Mesendoderm (in vitro differentiated cells): ENCODE measurements around the gene PRKAB2.

ENCODE experiments used
- DNase-seq: peaks from one replicate; pipeline ENCODE4 v3.0.0; 2013
- H2AK5ac ChIP-seq: 2 replicates; pipeline ENCODE4 v1.6.1; 2013; ENCODE audit warnings: low read length, inconsistent platforms
- H2BK120ac ChIP-seq: 2 replicates; pipeline ENCODE4 v1.6.1; 2013; ENCODE audit warnings: low read depth, mild to moderate bottlenecking, low read length, moderate library complexity, mixed read lengths
- H2BK15ac ChIP-seq: replicated peaks from 2 replicates; pipeline ENCODE4 v1.6.1; 2013; ENCODE audit warnings: low read depth, mild to moderate bottlenecking, moderate library complexity
- H2BK5ac ChIP-seq: 2 replicates; pipeline ENCODE4 v1.6.1; 2013; ENCODE audit warnings: low read length, inconsistent platforms
- H3K18ac ChIP-seq: 2 replicates; pipeline ENCODE4 v1.6.1; 2013; ENCODE audit warnings: mild to moderate bottlenecking, low read length, mixed read lengths
- H3K23ac ChIP-seq: one replicate; pipeline ENCODE4 v1.6.1; 2013; ENCODE audit warnings: low read length
- H3K27ac ChIP-seq: 2 replicates; pipeline ENCODE4 v1.5.1; 2013; ENCODE audit warnings: low read depth, mild to moderate bottlenecking, inconsistent platforms, low read length, moderate library complexity
- H3K27me3 ChIP-seq: 2 replicates; pipeline ENCODE4 v1.6.1; 2013; ENCODE audit warnings: low read length, control low read depth, mild to moderate bottlenecking, inconsistent platforms; ENCODE audit not compliant: insufficient read depth, poor library complexity
- H3K36me3 ChIP-seq: 2 replicates; pipeline ENCODE4 v1.6.1; 2013; ENCODE audit warnings: low read length, inconsistent platforms; ENCODE audit not compliant: control insufficient read depth, insufficient read depth
- H3K4ac ChIP-seq: one replicate; pipeline ENCODE4 v1.6.1; 2013; ENCODE audit warnings: low read depth, mild to moderate bottlenecking, low read length, moderate library complexity
- H3K4me1 ChIP-seq: 2 replicates; pipeline ENCODE4 v1.6.1; 2013; ENCODE audit warnings: low read depth, low read length, inconsistent platforms; ENCODE audit not compliant: control insufficient read depth
- H3K4me2 ChIP-seq: 2 replicates; pipeline ENCODE4 v1.6.1; 2013; ENCODE audit warnings: low read length
- H3K4me3 ChIP-seq: 2 replicates; pipeline ENCODE4 v1.5.1; 2013; ENCODE audit warnings: mild to moderate bottlenecking, low read length
- H3K56ac ChIP-seq: one replicate; pipeline ENCODE4 v1.6.1; 2013; ENCODE audit warnings: low read length
- H3K79me1 ChIP-seq: 2 replicates; pipeline ENCODE4 v1.6.1; 2013; ENCODE audit warnings: low read length, inconsistent platforms
- H3K79me2 ChIP-seq: 2 replicates; pipeline ENCODE4 v1.6.1; 2013; ENCODE audit warnings: mild to moderate bottlenecking, low read length; ENCODE audit not compliant: control insufficient read depth, insufficient read depth
- H3K9ac ChIP-seq: 2 replicates; pipeline ENCODE4 v1.6.1; 2013; ENCODE audit warnings: low read length, inconsistent platforms
- H4K5ac ChIP-seq: one replicate; pipeline ENCODE4 v1.6.1; 2013; ENCODE audit warnings: low read length
- H4K8ac ChIP-seq: one replicate; pipeline ENCODE4 v1.6.1; 2013; ENCODE audit warnings: low read depth, mild to moderate bottlenecking, control low read depth, low read length, moderate library complexity
- WGBS: extraction: QIAGEN DNeasy Blood & Tissue Kit; methylation state at CpG from one replicate; pipeline ENCODE4 v1.1.7; 2013; ENCODE audit warnings: low lambda C conversion rate, missing lambda C conversion rate; ENCODE audit not compliant: insufficient coverage; ENCODE audit errors: extremely low coverage; 5-methylcytosine and 5-hydroxymethylcytosine counted together

The PRKAB2 gene

DNA sequence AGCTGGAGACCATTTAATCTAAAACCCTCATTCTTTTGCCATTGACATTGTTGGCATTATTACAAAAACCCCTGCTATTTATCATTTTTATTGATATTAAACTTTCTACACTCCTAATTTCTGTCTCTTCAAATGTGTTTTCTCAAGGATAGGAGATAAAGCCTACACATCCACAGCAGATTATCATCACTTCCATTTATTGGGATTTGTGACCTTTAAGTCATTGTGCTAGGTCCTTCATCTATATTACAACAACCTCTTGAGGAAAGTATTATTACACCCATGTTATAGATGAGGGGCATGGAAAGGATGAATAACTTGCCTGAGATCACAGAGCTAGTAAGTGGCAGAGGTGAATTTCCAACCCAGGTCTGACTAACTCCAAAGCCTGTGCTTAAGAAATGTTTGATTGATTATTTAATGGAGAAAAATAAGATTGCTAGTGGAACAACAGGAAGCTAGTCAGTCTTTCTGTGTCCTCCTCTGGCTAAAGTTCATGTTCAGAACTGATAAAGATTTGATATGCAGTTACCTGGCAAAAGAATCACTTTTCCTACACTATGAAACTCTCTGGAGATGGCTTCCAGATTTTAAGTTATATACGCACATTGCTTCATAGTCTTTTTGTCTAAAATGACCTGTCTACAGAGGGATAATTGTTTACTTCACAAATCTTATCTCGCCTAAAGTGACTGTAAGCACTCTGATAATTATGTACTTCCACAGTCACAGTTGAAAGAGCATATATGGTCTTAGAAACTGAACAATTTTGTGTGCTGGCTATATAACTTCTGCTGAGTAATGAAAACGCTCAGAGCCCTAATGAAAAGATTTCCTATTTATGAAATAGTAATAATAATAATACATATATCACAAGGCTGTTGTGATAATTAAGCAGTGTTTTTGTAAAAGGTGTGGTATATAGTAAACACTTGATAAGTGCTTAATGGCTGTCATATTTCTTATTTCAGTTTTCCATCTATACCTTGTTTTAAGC, 37.9 kb upstream of the PRKAB2 start:
- H2BK5ac ChIP-seq, result no peak overlapping the region
- H3K27ac ChIP-seq, result no peak overlapping the region
- no peak for DNase-seq
- H3K4me3 ChIP-seq, result no peak overlapping the region
- no CpG with 5 or more reads among the region's 3 CpGs for WGBS
- no peak overlapping the region for H4K5ac ChIP-seq
- no peaks in the 10 kb centered on the region for H3K36me3 ChIP-seq
- H2BK15ac ChIP-seq, result no peak overlapping the region
- no peak overlapping the region for H3K4me2 ChIP-seq
- no peaks in the 10 kb centered on the region for H3K79me2 ChIP-seq
- no peak overlapping the region for H3K56ac ChIP-seq
- H3K18ac ChIP-seq, result no peak overlapping the region
- no peak overlapping the region for H3K4ac ChIP-seq
- no peak overlapping the region for H3K23ac ChIP-seq
- H3K9ac ChIP-seq, result no peak overlapping the region
- H2AK5ac ChIP-seq, result no peak overlapping the region
- H4K8ac ChIP-seq, result no peak overlapping the region
- H3K4me1 ChIP-seq, result no peaks in the 10 kb centered on the region
- H3K79me1 ChIP-seq, result no peaks in the 10 kb centered on the region
- no peaks in the 10 kb centered on the region for H3K27me3 ChIP-seq
- H2BK120ac ChIP-seq, result no peak overlapping the region

- Histone ChIP-seq H3K4me3 (no peak overlapping the region), H2BK120ac (no peak overlapping the region), H3K27me3 (no peaks in the 10 kb centered on the region), H3K27ac (no peak overlapping the region), H4K8ac (no peak overlapping the region), H2BK5ac (no peak overlapping the region), H3K79me2 (no peaks in the 10 kb centered on the region), H3K4me1 (no peaks in the 10 kb centered on the region), H3K4ac (no peak overlapping the region), H2BK15ac (no peak overlapping the region), H4K5ac (no peak overlapping the region), H2AK5ac (no peak overlapping the region), H3K56ac (no peak overlapping the region), H3K9ac (no peak overlapping the region), H3K4me2 (no peak overlapping the region), H3K79me1 (no peaks in the 10 kb centered on the region), H3K18ac (no peak overlapping the region), H3K36me3 (no peaks in the 10 kb centered on the region), H3K23ac (no peak overlapping the region)
- no CpG with 5 or more reads among the region's 7 CpGs for WGBS
- no peak for DNase-seq
Measured at GRCh38 chr1:147208619-147209018, 36.3 kb upstream of the PRKAB2 start.

- no CpG with 5 or more reads among the region's 1 CpG for WGBS
- no peak overlapping the region for H2BK15ac ChIP-seq
- no peaks in the 10 kb centered on the region for H3K79me2 ChIP-seq
- H3K27ac ChIP-seq, result no peak overlapping the region
- H3K4me1 ChIP-seq, result no peaks in the 10 kb centered on the region
- no peak overlapping the region for H3K4me2 ChIP-seq
- H3K18ac ChIP-seq, result no peak overlapping the region
- no peak overlapping the region for H2BK5ac ChIP-seq
- H3K9ac ChIP-seq, result no peak overlapping the region
- no peak overlapping the region for H4K8ac ChIP-seq
- no peak overlapping the region for H3K4ac ChIP-seq
- H3K56ac ChIP-seq, result no peak overlapping the region
- H3K36me3 ChIP-seq, result no peaks in the 10 kb centered on the region
- no peak overlapping the region for H2AK5ac ChIP-seq
- no peaks in the 10 kb centered on the region for H3K79me1 ChIP-seq
- H3K27me3 ChIP-seq, result no peaks in the 10 kb centered on the region
- H3K4me3 ChIP-seq, result no peak overlapping the region
- no peak for DNase-seq
- H3K23ac ChIP-seq, result no peak overlapping the region
- no peak overlapping the region for H2BK120ac ChIP-seq
- no peak overlapping the region for H4K5ac ChIP-seq
Measured at GRCh38 chr1:147207192-147207591, 34.9 kb upstream of the PRKAB2 start.

- Histone ChIP-seq H3K27ac (no peak overlapping the region), H4K5ac (no peak overlapping the region), H2BK120ac (no peak overlapping the region), H3K4me1 (no peaks in the 10 kb centered on the region), H3K27me3 (no peaks in the 10 kb centered on the region), H3K23ac (no peak overlapping the region), H3K79me2 (no peaks in the 10 kb centered on the region), H3K36me3 (no peaks in the 10 kb centered on the region), H3K4ac (no peak overlapping the region), H3K4me2 (no peak overlapping the region), H3K4me3 (no peak overlapping the region), H2BK5ac (no peak overlapping the region), H3K79me1 (no peaks in the 10 kb centered on the region), H3K56ac (no peak overlapping the region), H2AK5ac (no peak overlapping the region), H3K18ac (no peak overlapping the region), H2BK15ac (no peak overlapping the region), H4K8ac (no peak overlapping the region), H3K9ac (no peak overlapping the region)
- DNase-seq, result no peak
- no CpG with 5 or more reads among the region's 3 CpGs for WGBS
Measured at GRCh38 chr1:147204080-147204479, 31.8 kb upstream of the PRKAB2 start.

- Histone ChIP-seq H3K4me3 (no peak overlapping the region), H2BK120ac (no peak overlapping the region), H3K4me2 (no peak overlapping the region), H3K9ac (no peak overlapping the region), H3K56ac (no peak overlapping the region), H2BK15ac (no peak overlapping the region), H3K27ac (no peak overlapping the region), H2BK5ac (no peak overlapping the region), H3K27me3 (no peaks in the 10 kb centered on the region), H3K36me3 (no peaks in the 10 kb centered on the region), H2AK5ac (no peak overlapping the region), H4K8ac (no peak overlapping the region), H3K79me1 (no peaks in the 10 kb centered on the region), H3K23ac (no peak overlapping the region), H3K79me2 (no peaks in the 10 kb centered on the region), H3K4me1 (no peaks in the 10 kb centered on the region), H4K5ac (no peak overlapping the region), H3K18ac (no peak overlapping the region), H3K4ac (no peak overlapping the region)
- WGBS, result no CpG with 5 or more reads among the region's 2 CpGs
- DNase-seq, result no peak
Measured at GRCh38 chr1:147202576-147202975, 30.3 kb upstream of the PRKAB2 start.
